SK-N-MC (cell line): Measurements from ENCODE around the gene ELOB.

Experiments used
- DNase-seq: peaks from one replicate; pipeline ENCODE4 v3.0.0-alpha.2; 2011; ENCODE audit warnings: low read depth, low spot score
- H3K27ac ChIP-seq: fragments of 200-600 bp; sonication (generic); 2 replicates; pipeline ENCODE4 v1.5.1; 2016; ENCODE audit warnings: mixed run types
- H3K36me3 ChIP-seq: fragments of 200-600 bp; sonication (generic); 2 replicates; pipeline ENCODE4 v1.6.1; 2017; ENCODE audit warnings: antibody characterized with exemption, low read length, mixed read lengths; ENCODE audit not compliant: insufficient read depth
- H3K4me3 ChIP-seq: fragments of 200-600 bp; sonication (generic); 2 replicates; pipeline ENCODE4 v1.5.1; 2016
- H3K9ac ChIP-seq: fragments of 200-600 bp; sonication (generic); 2 replicates; pipeline ENCODE4 v1.8.0; 2017; ENCODE audit warnings: mixed run types, mixed read lengths; ENCODE audit not compliant: insufficient read length
- H3K9me3 ChIP-seq: fragments of 200-600 bp; sonication (generic); 2 replicates; pipeline ENCODE4 v1.6.1; 2017; ENCODE audit warnings: low read depth, mild to moderate bottlenecking, antibody characterized with exemption, low read length, moderate library complexity, mixed read lengths
- EZH2 ChIP-seq: fragments of 200-600 bp; sonication (generic); IDR thresholded peaks from one replicate; pipeline ENCODE4 v1.6.1; 2017; ENCODE audit warnings: antibody characterized with exemption
- FOXP2 ChIP-seq: optimal IDR thresholded peaks from 2 replicates; pipeline ENCODE3; 2011; ENCODE audit warnings: mild to moderate bottlenecking, moderate library complexity; ENCODE audit not compliant: insufficient read depth; ENCODE audit errors: extremely low read length, control extremely low read depth
- POLR2AphosphoS5 ChIP-seq: IDR thresholded peaks from 2 replicates; pipeline ENCODE4 v1.6.1; 2012; ENCODE audit warnings: mild to moderate bottlenecking, low read depth, low read length, borderline replicate concordance

ELOB gene

DNA sequence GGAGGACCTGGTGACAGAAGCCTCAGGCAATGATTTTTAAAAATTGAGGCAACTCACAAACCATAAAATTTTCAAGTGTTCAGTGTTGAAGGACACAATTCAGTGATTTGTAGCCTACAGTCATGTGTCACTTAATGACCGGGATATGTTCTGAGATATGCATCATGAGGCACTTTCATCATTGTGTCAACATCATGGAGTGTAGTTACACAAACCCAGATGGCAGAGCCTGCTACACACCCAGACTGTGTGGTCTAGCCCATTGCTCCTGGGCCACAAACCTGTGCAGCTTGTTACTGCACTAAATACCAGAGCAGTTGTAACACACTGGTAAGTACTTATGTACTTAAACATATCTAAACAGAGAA, 22.8 kb upstream of the ELOB start:
- Histone ChIP-seq H3K9ac (no peak overlapping the region), H3K4me3 (no peak overlapping the region), H3K36me3 (no peaks in the 10 kb centered on the region), H3K9me3 (no peaks in the 10 kb centered on the region), H3K27ac (no peak overlapping the region)
- TF ChIP-seq EZH2 (no peak), POLR2AphosphoS5 (no peak), FOXP2 (no peak)
- DNase-seq = no peak

- Histone ChIP-seq H3K9ac (no peak overlapping the region), H3K36me3 (no peaks in the 10 kb centered on the region), H3K27ac (no peak overlapping the region), H3K4me3 (no peak overlapping the region), H3K9me3 (no peaks in the 10 kb centered on the region)
- TF ChIP-seq EZH2 = no peak
- no peak for TF ChIP-seq POLR2AphosphoS5
- TF ChIP-seq FOXP2 = no peak
- DNase-seq = no peak
These were observed 22.3 kb upstream of the ELOB start for GRCh38 chr16:2799205-2799858.

DNA sequence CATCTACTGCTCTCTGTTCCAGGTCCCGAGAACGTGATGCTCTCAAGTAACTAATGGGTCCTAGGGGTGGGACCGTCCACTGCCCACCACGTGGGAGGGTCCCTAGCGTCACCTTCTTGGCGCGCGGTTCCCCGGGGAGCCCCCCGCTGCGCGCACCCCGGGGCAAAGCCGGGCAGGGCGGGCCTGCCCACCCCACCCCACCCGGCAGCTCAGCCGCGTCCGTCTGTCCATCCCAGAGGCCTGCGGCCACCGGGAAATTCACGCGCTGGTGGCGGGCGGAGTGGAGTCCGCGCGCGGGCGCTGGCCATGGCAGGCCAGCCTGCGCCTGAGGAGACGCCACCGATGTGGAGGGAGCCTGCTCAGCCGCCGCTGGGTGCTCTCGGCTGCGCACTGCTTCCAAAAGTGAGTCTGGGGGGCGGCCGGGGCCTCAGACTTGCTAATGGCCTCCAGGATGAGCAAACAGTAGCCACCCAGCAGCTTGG, 21.7 kb upstream of the ELOB start:
- no peak for DNase-seq
- no peak overlapping the region for H3K27ac ChIP-seq
- no peak for TF ChIP-seq POLR2AphosphoS5
- TF ChIP-seq EZH2 = no peak
- TF ChIP-seq FOXP2 = no peak

GRCh38 chr16:2795395-2796143, 18.5 kb upstream of the ELOB start:
- H3K9me3 ChIP-seq = no peaks in the 10 kb centered on the region
- TF ChIP-seq FOXP2 (no peak), EZH2 (no peak), POLR2AphosphoS5 (no peak)
- H3K36me3 ChIP-seq = no peaks in the 10 kb centered on the region
- DNase-seq = no peak
- H3K4me3 ChIP-seq = no peak overlapping the region
- H3K27ac ChIP-seq = no peak overlapping the region
- no peak overlapping the region for H3K9ac ChIP-seq

More for the DNA sequence above, 21.7 kb upstream of the ELOB start:
- no peak overlapping the region for H3K9ac ChIP-seq
- H3K36me3 ChIP-seq = no peaks in the 10 kb centered on the region
- no peaks in the 10 kb centered on the region for H3K9me3 ChIP-seq
- H3K4me3 ChIP-seq = no peak overlapping the region

GRCh38 chr16:2792940-2793339, 15.9 kb upstream of the ELOB start:
- no peaks in the 10 kb centered on the region for H3K36me3 ChIP-seq
- no peak overlapping the region for H3K4me3 ChIP-seq
- no peak for DNase-seq
- no peak overlapping the region for H3K27ac ChIP-seq
- no peak overlapping the region for H3K9ac ChIP-seq
- H3K9me3 ChIP-seq = no peaks in the 10 kb centered on the region
- TF ChIP-seq POLR2AphosphoS5 (no peak), EZH2 (no peak), FOXP2 (no peak)

- no peak overlapping the region for H3K27ac ChIP-seq
- no peak for TF ChIP-seq FOXP2
- no peak for TF ChIP-seq POLR2AphosphoS5
- no peak for TF ChIP-seq EZH2
- no peaks in the 10 kb centered on the region for H3K9me3 ChIP-seq
- H3K36me3 ChIP-seq = no peaks in the 10 kb centered on the region
- DNase-seq = no peak
- no peak overlapping the region for H3K9ac ChIP-seq
- H3K4me3 ChIP-seq = no peak overlapping the region
These were observed 14.1 kb upstream of the ELOB start for GRCh38 chr16:2791174-2791573.

DNA sequence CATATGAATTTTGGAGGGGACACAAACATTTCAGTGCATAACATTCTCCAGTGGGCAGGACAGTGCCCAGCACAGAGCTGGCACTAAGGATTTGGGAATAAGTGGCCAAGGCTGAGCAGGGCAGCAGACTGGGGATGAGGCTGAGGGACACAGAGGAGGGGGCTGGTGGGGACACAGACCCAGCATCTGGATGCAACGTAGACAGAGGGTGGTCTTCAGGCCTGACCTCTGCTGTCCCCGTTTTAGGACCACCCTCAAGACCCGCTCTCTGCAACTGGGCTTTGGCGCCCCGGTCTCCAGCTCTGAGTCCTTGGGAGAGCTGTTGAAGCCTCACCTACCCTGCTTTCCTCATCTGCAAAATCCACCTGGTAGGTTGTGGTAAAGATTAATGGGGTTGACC, 13.6 kb upstream of the ELOB start:
- no peak overlapping the region for H3K9ac ChIP-seq
- no peaks in the 10 kb centered on the region for H3K36me3 ChIP-seq
- no peak for TF ChIP-seq EZH2
- no peak for TF ChIP-seq FOXP2
- TF ChIP-seq POLR2AphosphoS5 = no peak
- no peak overlapping the region for H3K4me3 ChIP-seq
- H3K27ac ChIP-seq = no peak overlapping the region
- no peak for DNase-seq
- no peaks in the 10 kb centered on the region for H3K9me3 ChIP-seq

DNA sequence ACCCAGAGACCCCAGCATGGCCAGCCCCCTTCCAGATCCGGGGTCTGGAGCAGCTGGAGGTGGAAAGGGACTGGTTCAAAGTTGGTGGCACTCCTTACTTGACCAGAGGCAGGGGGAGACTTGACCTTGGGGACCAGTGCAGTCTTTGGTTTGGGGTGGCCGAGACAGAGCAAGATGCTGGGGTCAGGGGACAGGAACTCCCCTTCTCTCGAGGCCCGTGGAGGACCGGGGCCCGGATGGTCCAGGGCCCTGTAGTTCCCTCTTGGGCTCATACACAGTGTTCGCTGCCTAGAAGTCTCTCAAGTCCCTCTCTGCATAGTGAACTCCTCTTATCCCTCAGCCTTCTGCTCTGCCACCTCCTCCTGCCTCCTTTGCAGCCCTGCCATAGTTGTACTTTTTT, 10.9 kb upstream of the ELOB start:
- Histone ChIP-seq H3K4me3 (no peak overlapping the region), H3K9me3 (no peaks in the 10 kb centered on the region), H3K9ac (no peak overlapping the region), H3K36me3 (no peaks in the 10 kb centered on the region), H3K27ac (no peak overlapping the region)
- TF ChIP-seq EZH2 = no peak
- TF ChIP-seq FOXP2 = no peak
- TF ChIP-seq POLR2AphosphoS5 = no peak
- DNase-seq = no peak

- TF ChIP-seq FOXP2 (no peak), EZH2 (no peak), POLR2AphosphoS5 (no peak)
- no peak for DNase-seq
- no peak within 1 kb of the TSS for H3K27ac ChIP-seq
- H3K9ac ChIP-seq = no peak within 1 kb of the TSS
- no peaks in the 10 kb centered on the region for H3K36me3 ChIP-seq
- H3K4me3 ChIP-seq = no peak within 1 kb of the TSS
- no peaks in the 10 kb centered on the region for H3K9me3 ChIP-seq
These were observed 10.3 kb upstream of the ELOB start, which contains the start of gene PRSS33 for GRCh38 chr16:2787406-2787805. PRSS33 (minus strand) TSS chr16:2787560; CDS start chr16:2786547, 1,013 bp downstream.
